ENCODE measurements around the gene TNNC1. TPM values are rescaled to one million over a fixed set of nuclear protein-coding genes. Genes with fewer than 3 reads are reported as not detected.

TNNC1 gene
- total and polyA plus RNA-seq, 10 of the 15 experiments (the other 5 are each of a cell fraction or from before 2014, with no cell fraction given): 0.13 to 1.3 (median 0.53) TPM; not detected in 2

- TF ChIP-seq POLR2A (IDR thresholded peaks at IDR 0.05; ENCODE audit: low read depth, low read length) (no peak), PKNOX1 (IDR thresholded peaks at IDR 0.05) (no peak), ZNF622 (IDR thresholded peaks at IDR 0.05) (no peak), USF2 (IDR thresholded peaks at IDR 0.05; ENCODE audit: borderline replicate concordance, low read depth, low read length) (no peak), RFX5 (IDR thresholded peaks at IDR 0.05; ENCODE audit: low read depth, low read length) (no peak)
Observed at GRCh38 chr3:52440249-52440551, 13.6 kb downstream of the TNNC1 start (continued).

GRCh38 chr3:52439426-52440248 is 14.2 kb downstream of the TNNC1 start:
- Histone ChIP-seq H2AFZ (ENCODE audit: control insufficient read depth, low read depth, low read length) (no peak overlapping the region), H3K4me1 (ENCODE audit: control insufficient read depth, insufficient read depth, low read length) (no peaks in the 10 kb centered on the region), H3K36me3 (ENCODE audit: control insufficient read depth in 2 of 2, insufficient read depth in 2 of 2, low read length in 1 of 2) (no peaks in the 10 kb centered on the region), H4K20me1 (ENCODE audit: control insufficient read depth, insufficient read depth) (no peaks in the 10 kb centered on the region), H3K4me2 (ENCODE audit: control insufficient read depth, insufficient read depth) (no peak overlapping the region), H3K27ac (ENCODE audit: control insufficient read depth, insufficient read depth) (no peak overlapping the region), H3K9ac (ENCODE audit: control insufficient read depth, insufficient read depth, low read length) (no peak overlapping the region), H3K4me3 (no peak overlapping the region), H3K27me3 (replicated peaks in 1 of 2; ENCODE audit: control insufficient read depth in 2 of 2, insufficient read depth in 2 of 2, low read length in 1 of 2) (no peaks in the 10 kb centered on the region), H3K9me3 (replicated peaks; ENCODE audit: control insufficient read depth, insufficient read depth, low read length) (no peaks in the 10 kb centered on the region), H3K79me2 (ENCODE audit: control insufficient read depth, insufficient read depth, low read length) (no peaks in the 10 kb centered on the region)
- no TSS peak for BruUV-seq (replicated peaks)
- intact Hi-C loops (cut with micrococcal nuclease; ENCODE audit: unreplicated experiment) (no loop called here), in situ Hi-C loops (cut with MboI) (no loop called here)
- DNase-seq (ENCODE audit: low read depth, low spot score) (no peak), ATAC-seq (no peak), FAIRE-seq (no peak)
- SMC1A ChIA-PET (ENCODE audit: uncharacterized antibody, unreplicated experiment): no interaction called here
- CTCF ChIA-PET: interaction anchor here (0.6 to 1.3 kb wide), 3 partner anchors 9 to 100 kb away, joined by 5 to 6 read pairs (median 6); no protein-coding TSS in a partner anchor
- WGBS (ENCODE audit: insufficient coverage, insufficient replicate concordance, low lambda C conversion rate, missing lambda C conversion rate): 50% methylated on average over 16 of the region's 16 CpGs
- RAD21 ChIA-PET (ENCODE audit: unreplicated experiment): interaction anchor here (1.0 kb wide), 1 partner anchor 9 kb away, joined by 4 read pairs; no protein-coding TSS in a partner anchor
- POLR2A ChIA-PET: interaction anchor here (0.9 kb wide), 1 partner anchor 13 kb away, joined by 5 read pairs; no protein-coding TSS in a partner anchor
- TF ChIP-seq E2F4 (IDR thresholded peaks at IDR 0.05; ENCODE audit: low read depth, low read length) (no peak), EP300 (IDR thresholded peaks at IDR 0.05; ENCODE audit: borderline replicate concordance in 1 of 2, control insufficient read depth in 1 of 2, low read depth in 2 of 2, low read length in 2 of 2) (no peak), ATF2 (IDR thresholded peaks at IDR 0.05; ENCODE audit: low read length) (no peak), SREBF1 (IDR thresholded peaks at IDR 0.05; ENCODE audit: low read length) (no peak), CBX3 (IDR thresholded peaks at IDR 0.05; ENCODE audit: borderline replicate concordance, low read depth) (no peak), IKZF1 (conservative IDR thresholded peaks at IDR 0.05) (no peak), ZBTB40 (IDR thresholded peaks at IDR 0.05; ENCODE audit: borderline replicate concordance) (no peak)
